Gastrocnemius medialis (tissue), 4 donors: ENCODE results near the gene LURAP1L. TPM values are rescaled to one million over a fixed set of nuclear protein-coding genes. Genes with fewer than 3 reads are reported as not detected.
A peak's percentile ranks its signal among the peaks of the same experiment; 100 is the strongest.

ENCODE experiments used
- ATAC-seq, 2 donors: fragments of 150-250 bp; one replicate each; pipeline ENCODE4 v1.9.1; 2016
- DNase-seq, 2 donors: peaks; one replicate each; pipeline ENCODE4 v3.0.0-alpha.2; 2019
- H3K27ac ChIP-seq, 4 donors: fragments of 200-600 bp; sonication (generic); 1 replicate in 1 of 4; 2 replicates in 3 of 4; pipeline ENCODE4 v1.5.1; 2016 to 2018; ENCODE audit warnings: mild to moderate bottlenecking in 2 of 4, moderate library complexity in 1 of 4
- H3K27me3 ChIP-seq, 3 donors: fragments of 200-600 bp; sonication (generic) in 2 of 3; 1 replicate in 1 of 3; 2 replicates in 2 of 3; pipeline versions ENCODE4 v1.5.1 to v1.6.0; 2016 to 2019; ENCODE audit warnings: mild to moderate bottlenecking in 1 of 3, moderate library complexity in 1 of 3
- H3K36me3 ChIP-seq, 2 donors: fragments of 200-600 bp; sonication (generic) in 1 of 2; one replicate each; pipeline ENCODE4 v1.5.1; 2017 to 2018
- H3K4me1 ChIP-seq, 2 donors: fragments of 200-600 bp; sonication (generic) in 1 of 2; one replicate each; pipeline ENCODE4 v1.5.1; 2016 to 2017; ENCODE audit warnings: mild to moderate bottlenecking in 2 of 2
- H3K4me3 ChIP-seq, 4 donors: fragments of 200-600 bp; sonication (generic) in 3 of 4; 1 replicate in 1 of 4; 2 replicates in 3 of 4; pipeline ENCODE4 v1.5.1; 2016 to 2019; ENCODE audit warnings: mild to moderate bottlenecking in 2 of 4
- H3K9me3 ChIP-seq, 3 donors: fragments of 200-600 bp; sonication (generic) in 2 of 3; 1 replicate in 1 of 3; 2 replicates in 2 of 3; pipeline ENCODE4 v1.5.1; 2016 to 2019
- POLR2A ChIP-seq, 2 donors: fragments of 450-650 bp; IDR thresholded peaks; one replicate each; pipeline ENCODE4 v1.6.1; 2017; ENCODE audit warnings: antibody characterized with exemption in 2 of 2, mild to moderate bottlenecking in 2 of 2, moderate library complexity in 2 of 2
- in situ Hi-C, 4 donors: fragments of 200-750 bp; cut with MboI; loops; one replicate each; pipeline versions ENCODE4 v1.15.0 to v1.8.0; 2017; ENCODE audit warnings: low sequenced_read_pairs in 4 of 4
- intact Hi-C: fragments of 100-400 bp; cut with DNase I; formaldehyde crosslinking; loops from one replicate; pipeline ENCODE4 v1.15.1; 2023; ENCODE audit warnings: low total_unique reads
- total RNA-seq, 4 donors: library from RNA; depleted of rRNA; stranded (reverse); fragments of >200 nt; gene quantifications; one replicate each; pipeline versions ENCODE4 v1.1.0 to v1.2.3, GENCODE V29; 2016
- TF ChIP-seq, protein P1 (sequence below), 5 experiments: fragments of 450-650 bp in 3 of 5; fragments of 200-600 bp in 2 of 5; sonication (generic) in 2 of 5; IDR thresholded peaks in 4 of 5; conservative IDR thresholded peaks in 1 of 5; 1 replicate in 4 of 5; 2 replicates in 1 of 5; pipeline ENCODE4 v1.5.1; 2016 to 2019; ENCODE audit warnings: antibody characterized with exemption in 5 of 5, mild to moderate bottlenecking in 3 of 5, moderate library complexity in 3 of 5

The LURAP1L gene
- total RNA-seq, 4 donors from 2014 or later, result 0.75 to 2.3 (median 2.0) TPM

DNA sequence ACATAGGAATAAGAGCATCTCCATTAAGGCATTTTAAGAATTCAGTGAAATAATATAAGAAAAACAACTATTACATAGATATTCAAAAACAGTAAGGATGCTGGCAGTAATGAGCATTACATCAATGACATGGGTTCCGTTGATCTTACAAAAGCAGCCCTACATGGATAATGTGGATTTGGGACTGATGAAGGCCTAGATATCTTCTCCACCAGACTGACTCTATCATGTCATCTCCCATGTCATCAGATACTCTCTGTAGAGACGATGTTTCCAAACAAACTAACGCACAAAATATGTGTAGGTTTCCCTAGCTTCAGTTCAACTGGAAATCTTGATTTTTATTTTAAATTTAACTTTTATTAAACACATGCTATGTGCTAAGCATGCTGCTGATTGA, 3.6 kb downstream of the LURAP1L start:
- no peak for TF ChIP-seq POLR2A (IDR thresholded peaks at IDR 0.05)
- TF ChIP-seq, protein P1, sequence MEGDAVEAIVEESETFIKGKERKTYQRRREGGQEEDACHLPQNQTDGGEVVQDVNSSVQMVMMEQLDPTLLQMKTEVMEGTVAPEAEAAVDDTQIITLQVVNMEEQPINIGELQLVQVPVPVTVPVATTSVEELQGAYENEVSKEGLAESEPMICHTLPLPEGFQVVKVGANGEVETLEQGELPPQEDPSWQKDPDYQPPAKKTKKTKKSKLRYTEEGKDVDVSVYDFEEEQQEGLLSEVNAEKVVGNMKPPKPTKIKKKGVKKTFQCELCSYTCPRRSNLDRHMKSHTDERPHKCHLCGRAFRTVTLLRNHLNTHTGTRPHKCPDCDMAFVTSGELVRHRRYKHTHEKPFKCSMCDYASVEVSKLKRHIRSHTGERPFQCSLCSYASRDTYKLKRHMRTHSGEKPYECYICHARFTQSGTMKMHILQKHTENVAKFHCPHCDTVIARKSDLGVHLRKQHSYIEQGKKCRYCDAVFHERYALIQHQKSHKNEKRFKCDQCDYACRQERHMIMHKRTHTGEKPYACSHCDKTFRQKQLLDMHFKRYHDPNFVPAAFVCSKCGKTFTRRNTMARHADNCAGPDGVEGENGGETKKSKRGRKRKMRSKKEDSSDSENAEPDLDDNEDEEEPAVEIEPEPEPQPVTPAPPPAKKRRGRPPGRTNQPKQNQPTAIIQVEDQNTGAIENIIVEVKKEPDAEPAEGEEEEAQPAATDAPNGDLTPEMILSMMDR (IDR thresholded peaks at IDR 0.05 in 4 of 5, conservative IDR thresholded peaks at IDR 0.05 in 1 of 5), result no peak
- Histone ChIP-seq H3K36me3 (no peaks in the 10 kb centered on the region), H3K27me3 (no peaks in the 10 kb centered on the region), H3K4me1 (peaks cover 5 to 8% of the 10 kb centered on the region in 2 donors), H3K4me3 (peak overlapping the region in 1 of 4 donors; percentile 17), H3K27ac (peak overlapping the region; percentile 56 to 83 (median 78)), H3K9me3 (peaks cover 0 to 6% (median 0%) of the 10 kb centered on the region in 3 donors)
- in situ Hi-C loops, result no loop called here
- ATAC-seq, result no peak
- intact Hi-C loops, result loop anchor here (10.0 kb wide), 1 partner anchor 96 kb away; no protein-coding TSS in a partner anchor
- no peak for DNase-seq

DNA sequence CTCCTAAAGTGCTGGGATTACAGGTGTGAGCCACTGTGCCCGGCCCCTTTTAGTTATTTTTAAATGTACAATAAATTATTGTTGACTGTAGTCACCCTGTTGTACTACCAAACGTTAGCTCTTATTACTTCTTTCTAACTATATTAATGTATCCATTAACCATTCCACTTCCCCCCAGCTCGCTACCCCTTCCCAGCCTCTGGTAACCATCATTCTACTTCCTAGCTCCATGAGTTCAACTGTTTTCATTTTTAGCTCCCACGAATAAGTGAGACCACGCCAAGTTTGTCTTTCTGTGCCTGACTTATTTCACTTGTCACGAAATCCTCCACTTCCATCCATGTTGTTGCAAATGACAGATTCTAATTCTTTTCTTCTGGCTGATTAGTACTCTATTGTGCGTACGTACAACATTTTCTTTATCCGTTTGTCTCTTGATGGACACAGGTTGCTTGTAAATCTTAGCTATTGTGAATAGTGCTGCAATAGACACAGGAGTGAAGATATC, 6.5 kb downstream of the LURAP1L start:
- intact Hi-C loops (no loop called here), in situ Hi-C loops (no loop called here)
- DNase-seq (no peak), ATAC-seq (no peak)
- Histone ChIP-seq H3K36me3 (no peaks in the 10 kb centered on the region), H3K4me3 (no peak overlapping the region), H3K4me1 (peaks cover 5 to 11% of the 10 kb centered on the region in 2 donors), H3K9me3 (peaks cover 0 to 6% (median 0%) of the 10 kb centered on the region in 3 donors), H3K27me3 (no peaks in the 10 kb centered on the region), H3K27ac (no peak overlapping the region)
- TF ChIP-seq POLR2A (IDR thresholded peaks at IDR 0.05), result no peak
- TF ChIP-seq, protein P1 (IDR thresholded peaks at IDR 0.05 in 4 of 5, conservative IDR thresholded peaks at IDR 0.05 in 1 of 5), result no peak

DNA sequence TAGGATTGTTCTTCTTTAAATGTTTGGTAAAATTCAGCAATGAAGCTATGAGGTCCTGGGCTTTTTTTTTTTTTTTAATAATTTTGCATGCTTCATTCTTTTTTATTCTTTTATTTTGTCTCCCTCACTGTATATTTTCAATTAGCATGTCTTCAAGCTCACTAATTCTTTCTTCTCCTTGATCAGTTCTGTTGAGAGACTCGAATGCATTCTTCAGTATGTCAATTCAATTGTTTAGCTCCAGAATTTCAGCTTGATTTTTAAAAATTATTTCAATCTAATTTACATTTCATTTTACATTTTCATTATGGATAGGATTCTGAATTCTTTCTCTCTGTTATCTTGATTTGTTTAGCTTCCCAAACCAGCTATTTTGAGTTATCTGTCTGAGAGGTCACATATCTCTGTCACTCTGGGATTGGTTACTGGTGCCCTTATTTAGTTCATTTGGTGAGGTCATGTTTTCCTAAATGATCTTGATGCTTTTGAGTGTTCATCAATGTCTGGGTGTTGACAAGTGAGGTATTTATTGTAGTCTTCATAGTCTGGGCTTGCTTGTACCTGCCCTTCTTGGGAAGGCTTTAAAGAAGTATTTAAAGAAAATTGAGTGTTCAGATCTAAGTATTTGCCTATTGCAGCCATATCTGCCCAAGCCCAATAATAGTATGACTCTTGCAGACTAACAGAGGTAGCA, 9.1 kb downstream of the LURAP1L start:
- ATAC-seq (no peak), DNase-seq (no peak)
- H3K27me3 ChIP-seq, result no peaks in the 10 kb centered on the region
- intact Hi-C loops (no loop called here), in situ Hi-C loops (no loop called here)
- TF ChIP-seq POLR2A (IDR thresholded peaks at IDR 0.05), result no peak
- TF ChIP-seq, protein P1 (IDR thresholded peaks at IDR 0.05 in 4 of 5, conservative IDR thresholded peaks at IDR 0.05 in 1 of 5), result no peak
- peak overlapping the region in 1 of 4 donors; percentile 65 for H3K27ac ChIP-seq
- no peaks in the 10 kb centered on the region for H3K36me3 ChIP-seq
- peaks cover 0 to 6% (median 0%) of the 10 kb centered on the region in 3 donors for H3K9me3 ChIP-seq
- peaks cover 0 to 6% of the 10 kb centered on the region in 2 donors for H3K4me1 ChIP-seq
- H3K4me3 ChIP-seq, result no peak overlapping the region

DNA sequence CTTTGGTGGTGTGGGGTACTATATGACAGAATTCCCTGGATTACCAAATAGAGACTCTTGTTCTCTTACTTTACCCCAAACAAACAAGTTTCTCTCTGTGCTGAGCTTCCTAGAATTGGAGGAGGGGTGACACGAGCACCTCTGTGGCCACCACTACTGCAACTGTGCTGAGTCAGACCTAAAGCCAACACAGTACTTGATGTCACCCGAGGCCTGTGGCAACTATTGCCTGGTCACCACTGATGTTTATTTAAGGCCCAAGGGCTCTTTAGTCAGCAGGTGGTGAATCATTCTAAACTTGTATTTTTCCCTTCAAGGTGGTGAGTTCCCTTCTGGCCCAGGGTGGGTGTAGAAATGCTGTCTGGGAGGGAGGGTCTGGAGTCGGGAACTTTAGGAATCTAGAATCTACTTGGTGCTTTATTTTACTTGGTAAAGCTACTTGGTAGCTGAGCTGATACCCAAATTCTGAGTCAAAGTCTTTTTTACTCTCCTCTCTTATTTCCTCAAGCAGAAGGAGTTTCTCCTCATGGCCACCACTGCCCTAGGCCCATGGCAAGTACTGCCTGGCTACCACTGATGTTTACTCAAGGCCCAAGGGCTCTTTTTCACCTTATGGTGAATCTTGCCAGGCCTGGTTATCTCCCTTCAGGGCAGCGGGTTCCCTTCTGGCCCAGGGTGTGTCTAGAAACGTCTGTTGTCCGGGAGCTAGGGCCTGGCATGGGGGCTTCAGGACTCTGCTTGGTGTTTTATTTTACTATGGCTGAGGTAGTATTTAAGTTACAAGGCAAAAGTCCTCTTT, 9.8 kb downstream of the LURAP1L start:
- intact Hi-C loops, result no loop called here
- no peak for TF ChIP-seq POLR2A (IDR thresholded peaks at IDR 0.05)
- TF ChIP-seq, protein P1 (IDR thresholded peaks at IDR 0.05 in 4 of 5, conservative IDR thresholded peaks at IDR 0.05 in 1 of 5), result no peak
- ATAC-seq (no peak), DNase-seq (peak in 1 of 2 donors; percentile 30)
- in situ Hi-C loops, result no loop called here
- Histone ChIP-seq H3K9me3 (peaks cover 0 to 6% (median 0%) of the 10 kb centered on the region in 3 donors), H3K4me1 (peaks cover 0 to 6% of the 10 kb centered on the region in 2 donors), H3K27me3 (no peaks in the 10 kb centered on the region), H3K27ac (peak overlapping the region in 3 of 4 donors; percentile 40 to 65 (median 48)), H3K4me3 (no peak overlapping the region), H3K36me3 (no peaks in the 10 kb centered on the region)
